PC-9 (cell line): ENCODE data around the gene YEATS4.

Experiments used
- CTCF ChIP-seq: fragments of 200-600 bp; sonication (generic); conservative IDR thresholded peaks from 2 replicates; pipeline ENCODE4 v1.6.1; 2017; ENCODE audit warnings: mixed run types, antibody characterized with exemption, mild to moderate bottlenecking, moderate library complexity
- EZH2 ChIP-seq: fragments of 200-600 bp; sonication (generic); IDR thresholded peaks from 2 replicates; pipeline ENCODE4 v1.8.0; 2017; ENCODE audit warnings: antibody characterized with exemption, low read depth

GRCh38 chr12:69430942-69431590 lies 71.5 kb downstream of the YEATS4 start:
- TF ChIP-seq CTCF, result no peak
- no peak for TF ChIP-seq EZH2
